Pancreas (tissue), 10 donors: Measurements from ENCODE around the gene RNF212B. TPM values are rescaled to one million over a fixed set of nuclear protein-coding genes. Genes with fewer than 3 reads are reported as not detected.
"Not testable (repeated sequence)": the region's sequence is repeated elsewhere in the genome, so short reads cannot be mapped to it uniquely, and the experiment has no call there.

Source experiments
- ATAC-seq, 4 donors: fragments of 200-7000 bp; cut with Tn5 transposase; one replicate each; pipeline versions ENCODE4 v1.8.0 to v1.9.1; 2020; ENCODE audit warnings: mild to moderate bottlenecking in 4 of 4, moderate library complexity in 4 of 4
- DNase-seq, 6 donors: peaks; one replicate each; pipeline ENCODE4 v3.0.0-alpha.2; 2020
- FAIRE-seq: peaks from 2 replicates; lab custom pipeline; 2012; peaks lifted over from hg19 to GRCh38; lab: Jason Lieb, UNC
- H3K27ac ChIP-seq, 4 donors: fragments of 200-600 bp; sonication (generic); 1 replicate in 3 of 4; 2 replicates in 1 of 4; pipeline versions ENCODE4 v1.5.0 to v1.8.0; 2020
- H3K27me3 ChIP-seq, 4 donors: fragments of 200-600 bp; one replicate each; pipeline ENCODE4 v1.8.0; 2021
- H3K36me3 ChIP-seq, 3 donors: fragments of 200-600 bp; sonication (generic) in 1 of 3; one replicate each; pipeline versions ENCODE4 v1.5.0 to v1.8.0; 2020 to 2021
- H3K4me1 ChIP-seq, 3 donors: fragments of 200-600 bp; one replicate each; pipeline ENCODE4 v1.8.0; 2021
- H3K4me3 ChIP-seq, 4 donors: fragments of 200-600 bp; sonication (generic) in 2 of 4; one replicate each; pipeline versions ENCODE4 v1.5.0 to v1.8.0; 2020 to 2021
- H3K9me3 ChIP-seq, 4 donors: fragments of 200-600 bp; one replicate each; pipeline ENCODE4 v1.8.0; 2021
- WGBS, 2 donors: extraction: QIAGEN DNeasy Blood & Tissue Kit; methylation state at CpG; one replicate each; pipeline ENCODE4 v1.1.7; 2013; 5-methylcytosine and 5-hydroxymethylcytosine counted together
- intact Hi-C, 3 donors: fragments of 100-400 bp; cut with DNase I; formaldehyde crosslinking; loops; one replicate each; pipeline versions ENCODE4 v1.11.1 to v1.14.2; 2022
- polyA plus RNA-seq, 2 donors: library from polyadenylated mRNA; stranded (reverse); fragments of 200-250 nt; gene quantifications; one replicate each; pipeline ENCODE4 v1.2.3, GENCODE V29; 2013
- total RNA-seq, 6 donors: library from RNA; stranded (reverse); fragmentation: NEBNext Ultra II Directional in 4 of 6; extraction: Animal tissue kit (Norgen Biotek cat#: 25700) in 4 of 6; gene quantifications; one replicate each; pipeline versions ENCODE4 v1.2.1 to v1.2.4, GENCODE V29; 2021 to 2023
- TF ChIP-seq, protein P1 (sequence below), 4 donors: fragments of 200-600 bp; sonication (generic) in 3 of 4; IDR thresholded peaks; one replicate each; pipeline versions ENCODE4 v1.5.0 to v1.8.0; 2021; ENCODE audit warnings: antibody characterized with exemption in 4 of 4
- donor health status: healthy with polysubstance abuse.
- donor health status: DM: no; HTN: no; CAD: no; lungs with moderate emphysema.
- donor health status: DM: no; HTN: no; CAD: no.
- donor health status: control.
- donor health status: control.
- donor health status: Bipolar disorder and iron deficiency.
- donor health status: DM: yes; HTN: yes; CAD: no.
- donor health status: DM: no; HTN: no; CAD: no.
- donor health status: DM: no; HTN: no; CAD: no.
- donor health status: DM: yes; HTN: yes; CAD: no.

Gene RNF212B
- total and polyA plus RNA-seq, 8 donors, result 0.12 to 0.29 TPM; not detected in 6

DNA sequence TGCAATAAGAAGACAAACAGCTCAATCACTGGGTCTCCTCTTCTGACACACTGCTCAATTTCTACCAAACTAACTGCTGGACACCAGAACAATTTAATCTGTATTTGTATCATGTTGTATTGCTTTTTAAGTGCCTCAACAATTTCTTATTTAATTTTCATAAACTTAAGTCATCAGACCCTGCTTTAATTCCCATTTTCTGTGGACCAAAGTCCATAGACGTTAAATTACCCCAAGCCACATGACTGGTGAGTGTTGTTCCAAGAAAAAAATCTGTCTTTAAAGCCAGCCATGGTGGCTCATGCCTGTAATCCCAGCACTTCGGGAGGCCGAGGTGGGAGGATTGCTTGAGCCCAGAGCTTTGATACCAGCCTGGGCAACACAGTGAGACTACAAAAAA is 39.5 kb downstream of the RNF212B start:
- no peak for DNase-seq
- 75 to 78% methylated on average over 3 of the region's 3 CpGs for WGBS, 2 donors
- no peaks in the 10 kb centered on the region for H3K4me1 ChIP-seq
- no peak overlapping the region for H3K27ac ChIP-seq
- no peaks in the 10 kb centered on the region for H3K27me3 ChIP-seq
- intact Hi-C loops, result no loop called here
- no peaks in the 10 kb centered on the region for H3K9me3 ChIP-seq
- no peaks in the 10 kb centered on the region for H3K36me3 ChIP-seq
- ATAC-seq, result no peak
- no peak for FAIRE-seq
- no peak overlapping the region for H3K4me3 ChIP-seq
- TF ChIP-seq, protein P1, sequence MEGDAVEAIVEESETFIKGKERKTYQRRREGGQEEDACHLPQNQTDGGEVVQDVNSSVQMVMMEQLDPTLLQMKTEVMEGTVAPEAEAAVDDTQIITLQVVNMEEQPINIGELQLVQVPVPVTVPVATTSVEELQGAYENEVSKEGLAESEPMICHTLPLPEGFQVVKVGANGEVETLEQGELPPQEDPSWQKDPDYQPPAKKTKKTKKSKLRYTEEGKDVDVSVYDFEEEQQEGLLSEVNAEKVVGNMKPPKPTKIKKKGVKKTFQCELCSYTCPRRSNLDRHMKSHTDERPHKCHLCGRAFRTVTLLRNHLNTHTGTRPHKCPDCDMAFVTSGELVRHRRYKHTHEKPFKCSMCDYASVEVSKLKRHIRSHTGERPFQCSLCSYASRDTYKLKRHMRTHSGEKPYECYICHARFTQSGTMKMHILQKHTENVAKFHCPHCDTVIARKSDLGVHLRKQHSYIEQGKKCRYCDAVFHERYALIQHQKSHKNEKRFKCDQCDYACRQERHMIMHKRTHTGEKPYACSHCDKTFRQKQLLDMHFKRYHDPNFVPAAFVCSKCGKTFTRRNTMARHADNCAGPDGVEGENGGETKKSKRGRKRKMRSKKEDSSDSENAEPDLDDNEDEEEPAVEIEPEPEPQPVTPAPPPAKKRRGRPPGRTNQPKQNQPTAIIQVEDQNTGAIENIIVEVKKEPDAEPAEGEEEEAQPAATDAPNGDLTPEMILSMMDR (IDR thresholded peaks at IDR 0.05), result no peak

DNA sequence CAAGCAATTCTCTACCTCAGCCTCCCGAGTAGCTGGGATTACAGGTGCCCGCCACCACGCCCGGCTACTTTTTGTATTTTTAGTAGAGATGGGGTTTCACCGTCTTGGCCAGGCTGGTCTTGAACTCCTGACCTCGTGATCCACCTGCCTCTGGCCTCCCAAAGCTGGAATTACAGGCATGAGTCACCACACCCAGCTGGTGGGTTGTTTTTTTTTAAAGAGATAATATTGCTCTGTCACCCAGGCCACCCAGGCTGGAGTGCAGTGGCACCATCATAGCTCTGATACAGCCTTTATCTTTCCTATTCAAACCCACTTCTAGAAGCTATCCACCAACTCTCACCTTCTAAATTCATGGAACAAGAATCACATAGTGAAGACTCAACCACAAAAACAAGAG is 40.2 kb downstream of the RNF212B start:
- DNase-seq, H3K27me3 ChIP-seq, H3K27ac ChIP-seq, H3K4me3 ChIP-seq, H3K36me3 ChIP-seq, intact Hi-C loops, ATAC-seq, FAIRE-seq, H3K4me1 ChIP-seq, H3K9me3 ChIP-seq: not testable (repeated sequence)
- 95 to 97% methylated on average over 6 of the region's 6 CpGs for WGBS, 2 donors

DNA sequence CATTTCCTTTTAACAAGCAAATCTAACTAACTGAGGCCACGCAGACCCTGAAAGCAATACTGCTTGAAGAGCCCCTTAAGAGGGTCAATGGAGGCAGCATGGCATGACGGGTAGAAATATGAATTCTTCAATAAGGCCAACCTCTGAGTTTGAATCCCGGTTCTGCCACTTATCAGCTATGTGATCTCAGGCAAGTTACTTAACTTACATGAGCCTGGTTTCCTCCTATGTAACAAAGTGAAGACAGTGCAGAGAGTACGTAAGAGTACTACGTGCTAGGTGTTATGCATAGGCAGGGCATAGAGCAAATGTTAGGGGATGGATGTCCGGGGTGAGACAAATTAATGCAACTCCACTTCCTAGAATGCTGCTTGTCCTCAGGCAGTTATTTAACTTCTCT is 43.5 kb downstream of the RNF212B start:
- FAIRE-seq, result no peak
- no peak for DNase-seq
- ATAC-seq, result no peak
- no peaks in the 10 kb centered on the region for H3K27me3 ChIP-seq
- TF ChIP-seq, protein P1 (IDR thresholded peaks at IDR 0.05), result no peak
- no peaks in the 10 kb centered on the region for H3K36me3 ChIP-seq
- intact Hi-C loops, result no loop called here
- peaks cover 0 to 9% (median 7%) of the 10 kb centered on the region in 3 donors for H3K4me1 ChIP-seq
- H3K4me3 ChIP-seq, result no peak overlapping the region
- H3K27ac ChIP-seq, result no peak overlapping the region
- no peaks in the 10 kb centered on the region for H3K9me3 ChIP-seq
- 95 to 96% methylated on average over 6 of the region's 6 CpGs for WGBS, 2 donors

DNA sequence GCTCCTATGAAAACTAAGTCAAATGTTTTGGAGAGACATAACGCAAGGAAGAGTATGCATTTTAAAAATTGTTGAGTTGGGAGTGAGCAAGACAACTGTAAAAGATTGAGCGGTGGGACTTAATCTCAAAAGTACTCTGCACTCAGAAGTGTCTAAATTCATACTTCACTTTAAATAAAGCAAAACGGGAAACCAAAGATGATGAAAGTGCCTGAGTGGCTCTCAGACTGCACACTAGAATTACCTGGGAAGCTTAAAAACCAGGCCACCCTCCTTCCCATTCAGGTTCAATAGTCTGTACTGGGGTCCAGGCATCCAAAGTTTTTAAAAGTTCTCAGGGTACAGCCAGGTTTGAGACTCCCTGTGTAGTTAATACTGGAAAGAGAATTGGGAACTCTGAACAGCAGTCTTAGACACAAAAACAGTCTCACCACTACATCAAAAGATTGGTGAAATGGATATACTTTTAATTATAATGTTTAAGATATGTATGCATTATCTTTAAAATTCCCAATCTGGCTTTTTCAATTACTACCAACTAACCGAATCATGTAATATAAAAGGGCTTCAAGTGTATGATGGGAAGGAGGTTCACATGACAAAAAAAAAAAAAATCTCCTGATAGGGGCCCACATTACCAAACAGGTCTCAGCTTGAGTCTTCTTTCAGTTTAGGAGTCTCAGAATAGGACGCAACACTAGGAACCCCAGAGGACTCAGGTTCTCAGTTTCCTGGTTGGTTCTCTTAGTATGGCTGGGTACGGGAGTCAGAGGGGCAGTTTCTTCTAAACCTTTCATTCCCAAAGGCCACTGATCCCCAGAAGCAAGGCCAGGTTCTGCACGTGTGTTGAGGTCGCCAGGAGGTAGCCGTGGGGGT is 47.2 kb downstream of the RNF212B start:
- TF ChIP-seq, protein P1 (IDR thresholded peaks at IDR 0.05), result no peak
- no peak for FAIRE-seq
- intact Hi-C loops, result no loop called here
- peaks cover 0 to 14% (median 13%) of the 10 kb centered on the region in 3 donors for H3K4me1 ChIP-seq
- peak overlapping the region in 3 of 4 donors; percentile 87 to 97 (median 94) for H3K27ac ChIP-seq
- no peaks in the 10 kb centered on the region for H3K9me3 ChIP-seq
- ATAC-seq, result peak in 3 of 4 donors; percentile 1 to 25 (median 5)
- no peak for DNase-seq
- H3K4me3 ChIP-seq, result peak overlapping the region; percentile 33 to 91 (median 66)
- no peaks in the 10 kb centered on the region for H3K27me3 ChIP-seq
- H3K36me3 ChIP-seq, result no peaks in the 10 kb centered on the region
- 23 to 25% methylated on average over 9 of the region's 9 CpGs for WGBS, 2 donors

DNA sequence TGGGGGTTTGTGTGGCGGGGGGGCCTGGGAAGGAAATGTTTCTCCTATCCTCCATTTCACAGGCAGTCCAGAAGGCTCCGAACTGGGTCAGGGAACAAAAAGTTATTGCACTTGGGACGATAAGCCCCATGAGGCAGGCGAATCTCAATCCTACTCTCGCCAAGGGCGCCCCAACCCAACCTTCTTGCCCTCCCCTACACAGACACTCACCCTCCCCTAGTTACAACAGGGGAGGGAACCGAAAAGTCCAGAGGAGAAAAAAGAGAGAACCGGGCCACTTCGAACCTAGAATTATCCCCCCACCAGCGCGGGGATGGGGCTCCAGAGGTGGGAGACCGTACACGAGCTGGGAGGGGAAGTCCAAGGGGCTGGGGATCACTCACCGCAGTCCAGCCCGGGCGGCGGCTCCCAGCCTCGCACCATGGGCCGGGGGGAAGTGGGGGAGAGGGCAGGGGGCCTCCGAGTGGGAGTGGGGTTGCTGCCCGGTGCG is 47.8 kb downstream of the RNF212B start:
- 0 to 1% methylated on average over 22 of the region's 22 CpGs for WGBS, 2 donors
- Histone ChIP-seq H3K27ac (peak overlapping the region; percentile 87 to 97 (median 96)), H3K36me3 (no peaks in the 10 kb centered on the region), H3K4me3 (peak overlapping the region; percentile 33 to 91 (median 66)), H3K4me1 (peaks cover 0 to 14% (median 13%) of the 10 kb centered on the region in 3 donors), H3K9me3 (no peaks in the 10 kb centered on the region), H3K27me3 (no peaks in the 10 kb centered on the region)
- ATAC-seq (peak; percentile 26 to 51 (median 36)), FAIRE-seq (no peak), DNase-seq (no peak)
- TF ChIP-seq, protein P1 (IDR thresholded peaks at IDR 0.05), result no peak
- intact Hi-C loops, result no loop called here
